Left lung (tissue), 10 donors: Measurements from ENCODE around the gene DDX52. TPM values are rescaled to one million over a fixed set of nuclear protein-coding genes. Genes with fewer than 3 reads are reported as not detected.

Experiments
- ATAC-seq: fragments of 200-7000 bp; cut with Tn5 transposase; one replicate; pipeline ENCODE4 v1.9.1; 2020; ENCODE audit warnings: moderate library complexity
- DNase-seq, 4 donors: peaks; one replicate each; pipeline ENCODE4 v3.0.0-alpha.2; 2013 to 2020
- H3K27ac ChIP-seq, 2 donors: fragments of 200-600 bp; sonication (generic) in 1 of 2; one replicate each; pipeline versions ENCODE4 v1.5.0 to v1.8.0; 2020 to 2021
- H3K27me3 ChIP-seq, 2 donors: fragments of 200-600 bp; sonication (generic) in 1 of 2; one replicate each; pipeline versions ENCODE4 v1.5.0 to v1.8.0; 2020 to 2021
- H3K36me3 ChIP-seq, 2 donors: fragments of 200-600 bp; sonication (generic) in 1 of 2; one replicate each; pipeline versions ENCODE4 v1.5.0 to v1.8.0; 2020 to 2021
- H3K4me1 ChIP-seq, 2 donors: fragments of 200-600 bp; one replicate each; pipeline ENCODE4 v1.8.0; 2021
- H3K4me3 ChIP-seq, 2 donors: fragments of 200-600 bp; sonication (generic) in 1 of 2; one replicate each; pipeline versions ENCODE4 v1.5.0 to v1.8.0; 2020 to 2021; ENCODE audit warnings: mild to moderate bottlenecking in 1 of 2
- H3K9me3 ChIP-seq, 2 donors: fragments of 200-600 bp; sonication (generic) in 1 of 2; one replicate each; pipeline versions ENCODE4 v1.5.0 to v1.8.0; 2020 to 2021
- intact Hi-C, 2 donors: fragments of 100-400 bp; cut with DNase I; formaldehyde crosslinking; loops; one replicate each; pipeline versions ENCODE4 v1.11.2 to v1.14.2; 2022
- polyA plus RNA-seq, 6 donors: library from polyadenylated mRNA; unstranded; fragments of 120-200 nt; gene quantifications; one replicate each; pipeline ENCODE4 v1.2.1, GENCODE V29; 2013; ENCODE audit not compliant: insufficient read length in 6 of 6
- total RNA-seq, 2 donors: library from RNA; stranded (reverse); fragmentation: NEBNext Ultra II Directional; extraction: Animal tissue kit (Norgen Biotek cat#: 25700); gene quantifications; one replicate each; pipeline ENCODE4 v1.2.1, GENCODE V29; 2021
- TF ChIP-seq, protein P1 (sequence below), 2 donors: fragments of 200-600 bp; sonication (generic) in 1 of 2; IDR thresholded peaks; one replicate each; pipeline versions ENCODE4 v1.5.0 to v1.8.0; 2021; ENCODE audit warnings: antibody characterized with exemption in 2 of 2
- donor health status: DM: no; HTN: yes; CAD: no.
- donor health status: DM: no; HTN: no; CAD: no.

The DDX52 gene
- total and polyA plus RNA-seq, 8 donors: 23.7 to 41.6 (median 36.6) TPM

DNA sequence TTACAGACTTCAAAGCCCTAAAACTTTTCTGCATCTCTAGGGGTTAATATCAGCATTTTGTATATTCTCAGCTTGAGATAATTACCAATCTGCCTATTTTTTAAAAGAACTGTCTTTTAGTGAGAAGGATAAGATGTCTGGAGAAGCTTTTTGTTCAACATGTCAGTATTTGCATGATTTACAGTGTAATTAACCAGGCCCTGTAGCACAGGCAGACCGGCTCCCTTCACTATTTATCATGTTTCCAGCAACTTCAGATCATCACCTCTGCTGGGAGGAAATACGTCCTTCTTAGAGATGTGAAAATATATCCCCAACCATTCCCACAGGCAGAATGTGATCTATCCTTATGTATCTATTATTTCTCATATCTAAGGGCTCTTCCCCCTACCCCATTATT lies 8.6 kb upstream of the DDX52 start:
- Histone ChIP-seq H3K9me3 (no peaks in the 10 kb centered on the region), H3K36me3 (no peaks in the 10 kb centered on the region), H3K4me3 (no peak overlapping the region), H3K27ac (no peak overlapping the region), H3K4me1 (no peaks in the 10 kb centered on the region), H3K27me3 (peaks cover 0 to 25% of the 10 kb centered on the region in 2 donors)
- TF ChIP-seq, protein P1, sequence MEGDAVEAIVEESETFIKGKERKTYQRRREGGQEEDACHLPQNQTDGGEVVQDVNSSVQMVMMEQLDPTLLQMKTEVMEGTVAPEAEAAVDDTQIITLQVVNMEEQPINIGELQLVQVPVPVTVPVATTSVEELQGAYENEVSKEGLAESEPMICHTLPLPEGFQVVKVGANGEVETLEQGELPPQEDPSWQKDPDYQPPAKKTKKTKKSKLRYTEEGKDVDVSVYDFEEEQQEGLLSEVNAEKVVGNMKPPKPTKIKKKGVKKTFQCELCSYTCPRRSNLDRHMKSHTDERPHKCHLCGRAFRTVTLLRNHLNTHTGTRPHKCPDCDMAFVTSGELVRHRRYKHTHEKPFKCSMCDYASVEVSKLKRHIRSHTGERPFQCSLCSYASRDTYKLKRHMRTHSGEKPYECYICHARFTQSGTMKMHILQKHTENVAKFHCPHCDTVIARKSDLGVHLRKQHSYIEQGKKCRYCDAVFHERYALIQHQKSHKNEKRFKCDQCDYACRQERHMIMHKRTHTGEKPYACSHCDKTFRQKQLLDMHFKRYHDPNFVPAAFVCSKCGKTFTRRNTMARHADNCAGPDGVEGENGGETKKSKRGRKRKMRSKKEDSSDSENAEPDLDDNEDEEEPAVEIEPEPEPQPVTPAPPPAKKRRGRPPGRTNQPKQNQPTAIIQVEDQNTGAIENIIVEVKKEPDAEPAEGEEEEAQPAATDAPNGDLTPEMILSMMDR (IDR thresholded peaks at IDR 0.05): no peak
- intact Hi-C loops: no loop called here
- ATAC-seq (no peak), DNase-seq (no peak)

DNA sequence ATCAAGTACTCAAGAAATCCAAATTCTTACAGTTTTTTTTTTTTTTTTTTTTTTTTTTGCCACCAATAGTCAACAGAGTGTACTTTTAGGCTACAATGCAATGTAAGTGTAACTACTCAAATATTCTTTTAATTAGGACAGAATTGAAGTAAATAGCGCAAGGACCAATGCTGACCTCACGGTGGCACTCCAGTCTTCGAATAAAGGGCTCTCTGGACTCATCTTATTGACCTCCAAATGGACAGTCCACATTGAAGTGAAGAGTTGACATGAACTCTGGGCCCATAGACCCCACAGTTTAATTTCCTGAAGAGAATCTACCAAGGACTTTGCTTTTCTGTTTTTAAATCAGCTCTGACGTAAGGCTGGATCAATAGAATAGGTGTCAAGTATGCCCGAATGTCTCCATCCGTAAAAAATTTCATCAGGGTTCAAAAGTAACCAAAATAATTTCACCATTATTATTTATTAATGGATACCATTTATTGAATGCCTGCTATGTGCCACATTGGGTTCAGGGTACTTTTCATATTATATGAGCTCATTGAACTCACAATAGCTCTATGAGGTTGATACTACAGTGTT lies 7.3 kb upstream of the DDX52 start:
- ATAC-seq: peak; percentile 70
- intact Hi-C loops: no loop called here
- no peaks in the 10 kb centered on the region for H3K9me3 ChIP-seq

DNA sequence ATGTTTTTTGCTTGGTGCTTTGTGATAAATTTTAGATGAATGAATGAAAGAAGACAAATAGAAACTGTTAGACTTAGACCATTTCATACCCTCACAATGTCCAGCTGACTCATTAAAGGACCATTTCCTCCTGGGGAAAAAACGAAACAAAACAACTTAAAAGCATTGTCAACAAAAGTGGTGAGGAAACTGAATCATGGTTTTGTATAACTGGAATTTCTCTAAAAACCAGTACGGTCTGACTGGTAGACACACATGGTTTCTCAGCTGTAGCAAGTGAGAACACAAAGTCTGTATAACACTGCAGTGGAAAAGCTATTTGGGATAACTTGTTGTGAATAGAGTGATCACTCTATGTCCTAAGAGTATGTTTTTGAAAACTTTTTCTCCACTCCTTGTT lies 5.3 kb upstream of the DDX52 start:
- Histone ChIP-seq H3K9me3 (no peaks in the 10 kb centered on the region), H3K4me3 (no peak overlapping the region), H3K27ac (peak overlapping the region in 1 of 2 donors; percentile 2), H3K27me3 (peaks cover 0 to 50% of the 10 kb centered on the region in 2 donors), H3K36me3 (no peaks in the 10 kb centered on the region), H3K4me1 (peaks cover 0 to 5% of the 10 kb centered on the region in 2 donors)
- TF ChIP-seq, protein P1 (IDR thresholded peaks at IDR 0.05): no peak
- ATAC-seq (peak; percentile 47), DNase-seq (no peak)
- intact Hi-C loops: no loop called here

More for the DNA sequence above, 7.3 kb upstream of the DDX52 start:
- no peaks in the 10 kb centered on the region for H3K36me3 ChIP-seq
- H3K4me3 ChIP-seq: no peak overlapping the region
- H3K27me3 ChIP-seq: peaks cover 0 to 38% of the 10 kb centered on the region in 2 donors
- TF ChIP-seq, protein P1 (IDR thresholded peaks at IDR 0.05): no peak
- H3K27ac ChIP-seq: no peak overlapping the region
- DNase-seq: peak in 1 of 4 donors; percentile 36
- H3K4me1 ChIP-seq: no peaks in the 10 kb centered on the region

DNA sequence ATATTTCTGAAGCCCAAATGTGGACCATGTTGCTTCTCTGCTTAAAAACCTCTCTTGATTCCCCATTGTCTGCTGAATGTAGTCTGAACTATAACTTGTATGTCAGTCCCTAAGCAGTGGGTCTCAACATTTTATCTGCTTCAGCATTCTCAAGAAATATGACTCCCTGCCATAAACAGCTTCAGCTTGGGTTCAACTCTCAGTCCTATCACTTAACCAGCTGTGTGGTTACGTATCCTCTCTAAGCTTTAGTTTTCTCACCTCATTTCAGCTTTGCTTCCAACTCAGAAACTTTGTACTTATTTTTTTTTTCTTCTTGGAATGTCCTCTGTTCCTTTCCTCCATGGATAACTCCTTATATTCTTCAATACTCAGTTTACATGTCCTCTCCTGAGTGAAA lies 4.6 kb upstream of the DDX52 start:
- no peaks in the 10 kb centered on the region for H3K36me3 ChIP-seq
- intact Hi-C loops: no loop called here
- no peak overlapping the region for H3K27ac ChIP-seq
- H3K27me3 ChIP-seq: peaks cover 0 to 50% of the 10 kb centered on the region in 2 donors
- H3K4me1 ChIP-seq: peaks cover 0 to 5% of the 10 kb centered on the region in 2 donors
- H3K4me3 ChIP-seq: no peak overlapping the region
- DNase-seq (no peak), ATAC-seq (no peak)
- TF ChIP-seq, protein P1 (IDR thresholded peaks at IDR 0.05): no peak
- no peaks in the 10 kb centered on the region for H3K9me3 ChIP-seq

DNA sequence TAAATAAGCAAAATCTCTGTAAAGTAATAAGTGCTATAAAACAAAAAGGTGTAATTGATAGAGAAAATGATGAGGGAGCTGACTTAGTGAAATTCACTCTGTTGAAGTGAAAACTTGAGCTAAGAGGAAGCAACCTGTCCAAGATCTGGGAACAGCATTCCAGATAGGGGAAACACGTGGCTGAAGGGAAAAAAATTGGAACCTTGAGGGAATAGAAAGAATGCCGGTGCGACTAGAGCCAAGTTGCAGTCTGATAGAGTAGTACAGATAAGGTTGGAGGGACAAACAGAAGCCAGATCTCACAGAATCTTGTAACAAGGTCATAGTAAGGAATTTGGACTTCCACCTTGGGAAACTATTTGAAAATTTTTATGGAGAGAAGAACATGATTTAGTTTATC lies 623 bp upstream of the DDX52 start:
- no peaks in the 10 kb centered on the region for H3K9me3 ChIP-seq
- DNase-seq (peak in 1 of 4 donors; percentile 7), ATAC-seq (peak; percentile 26)
- TF ChIP-seq, protein P1 (IDR thresholded peaks at IDR 0.05): no peak
- peak overlapping the region in 1 of 2 donors; percentile 89 for H3K4me3 ChIP-seq
- intact Hi-C loops: no loop called here
- H3K27ac ChIP-seq: peak overlapping the region in 1 of 2 donors; percentile 86
- H3K36me3 ChIP-seq: peaks cover 0 to 24% of the 10 kb centered on the region in 2 donors
- peaks cover 10 to 41% of the 10 kb centered on the region in 2 donors for H3K4me1 ChIP-seq
- H3K27me3 ChIP-seq: peaks cover 0 to 34% of the 10 kb centered on the region in 2 donors
